ENCODE results near the gene PCARE. TPM values are rescaled to one million over a fixed set of nuclear protein-coding genes. Genes with fewer than 3 reads are reported as not detected.
"Not testable (repeated sequence)": the region's sequence is repeated elsewhere in the genome, so short reads cannot be mapped to it uniquely, and the experiment has no call there.

The PCARE gene
- total RNA-seq, 1 experiment from 2014 or later, result not detected

DNA sequence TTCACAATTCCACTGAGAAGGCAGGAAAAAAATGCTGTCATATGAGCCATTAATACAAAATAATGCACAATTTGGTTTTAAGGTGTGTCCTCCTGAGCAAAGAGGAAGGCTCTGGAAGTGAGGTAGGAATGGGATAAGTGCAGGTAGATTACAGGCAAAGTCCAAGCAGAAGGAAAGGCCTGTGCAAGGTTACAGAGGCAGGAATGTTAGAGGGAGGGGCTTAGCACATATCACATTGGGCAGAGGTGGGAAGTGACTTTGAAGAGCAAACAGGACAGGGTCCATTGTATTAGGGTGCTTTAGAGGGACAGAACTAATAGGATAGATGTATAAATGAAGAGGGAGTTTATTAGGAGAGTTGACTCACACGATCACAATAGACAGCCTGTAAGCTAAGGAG, 26.2 kb upstream of the PCARE start:
- no peak for DNase-seq (ENCODE audit: extremely low read depth, low read depth)

- no peak for DNase-seq (ENCODE audit: extremely low read depth, low read depth)
Observed at GRCh38 chr2:29097569-29097968, 23.2 kb upstream of the PCARE start.

- DNase-seq (ENCODE audit: extremely low read depth, low read depth), result no peak
Observed at GRCh38 chr2:29096969-29097368, 22.6 kb upstream of the PCARE start.

DNA sequence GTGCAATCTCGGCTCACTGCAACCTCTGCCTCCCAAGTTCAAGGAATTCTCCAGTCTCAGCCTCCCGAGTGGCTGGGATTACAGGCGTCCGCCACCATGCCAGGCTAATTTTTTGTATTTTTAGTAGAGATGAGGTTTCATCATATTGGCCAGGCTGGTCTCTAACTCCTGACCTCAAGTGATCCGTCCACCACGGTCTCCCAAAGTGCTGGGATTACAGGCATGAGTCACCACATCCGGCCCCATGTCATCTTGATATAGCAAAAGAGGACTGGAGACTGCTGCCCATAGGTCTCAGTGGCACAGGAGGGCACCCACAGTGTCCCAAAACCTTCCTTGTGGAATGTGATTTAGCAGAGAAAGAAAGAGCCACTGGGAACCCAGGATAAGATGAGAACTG, 16.0 kb upstream of the PCARE start:
- DNase-seq (ENCODE audit: extremely low read depth, low read depth), result not testable (repeated sequence)

- no peak for DNase-seq (ENCODE audit: extremely low read depth, low read depth)
Observed at GRCh38 chr2:29084554-29084953, 10.2 kb upstream of the PCARE start.

GRCh38 chr2:29082804-29083495, 8.6 kb upstream of the PCARE start:
- DNase-seq (ENCODE audit: extremely low read depth, low read depth), result no peak

DNA sequence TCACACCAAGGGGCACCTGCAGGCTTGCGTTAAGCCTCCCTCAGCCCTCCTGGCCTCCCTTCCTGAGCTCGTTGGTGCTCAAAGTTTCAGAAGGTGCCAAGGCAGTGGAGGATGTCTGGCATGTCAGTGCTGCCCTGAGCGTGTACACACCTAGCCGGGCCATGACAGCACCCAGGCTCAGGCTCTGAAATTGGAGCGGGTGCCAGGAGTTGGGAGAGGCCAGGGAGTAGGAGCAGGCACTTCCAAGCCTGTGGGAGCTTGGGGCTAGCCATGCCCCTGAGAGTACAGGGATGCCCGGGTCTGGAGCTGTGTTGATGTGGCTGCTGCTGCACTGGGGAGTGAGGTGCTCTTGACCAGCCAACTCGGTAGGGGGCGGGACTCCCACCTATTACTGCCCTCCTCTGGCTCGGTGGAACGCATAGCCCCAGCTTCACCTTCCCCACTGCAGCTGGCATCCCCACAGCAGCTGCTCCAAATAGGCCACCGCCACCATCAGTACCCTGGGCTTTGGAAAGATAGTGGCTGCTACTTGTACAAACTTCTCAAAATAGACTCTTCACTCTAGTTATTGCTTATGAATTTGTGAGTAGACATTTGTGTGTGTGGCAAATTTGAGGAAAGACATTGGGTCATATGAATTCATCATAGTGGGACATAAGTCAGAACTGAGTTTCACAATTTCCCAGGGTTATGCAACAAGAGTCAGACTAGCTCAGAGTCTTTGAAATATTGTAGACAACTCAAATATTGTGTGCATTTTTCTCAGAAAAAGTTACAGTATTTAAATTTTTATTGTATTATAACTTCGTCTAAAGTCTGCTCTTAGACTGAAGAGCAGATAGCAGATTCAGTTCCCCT, 6.8 kb upstream of the PCARE start:
- DNase-seq (ENCODE audit: extremely low read depth, low read depth), result no peak

DNA sequence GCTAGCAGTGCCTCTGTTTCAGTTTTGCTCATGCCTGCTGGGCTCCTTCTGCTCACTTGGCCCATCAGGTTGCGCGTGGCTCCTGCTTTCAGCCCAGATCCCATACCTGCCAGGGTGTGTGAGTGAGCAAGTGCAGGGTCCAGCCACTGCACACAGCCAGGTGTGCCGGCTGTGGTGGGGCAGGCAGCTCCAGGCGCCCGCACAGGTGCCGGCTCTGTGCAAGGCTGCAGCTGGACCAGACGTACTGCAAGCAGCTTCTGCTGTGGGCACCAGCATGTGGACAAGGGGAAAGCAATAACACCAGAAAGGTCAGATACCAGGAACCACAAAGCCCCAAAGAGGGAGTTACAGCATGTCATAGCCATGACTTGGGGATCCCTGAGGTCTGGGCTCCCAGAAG, 5.6 kb upstream of the PCARE start:
- DNase-seq (ENCODE audit: extremely low read depth, low read depth), result no peak

- no peak for DNase-seq (ENCODE audit: extremely low read depth, low read depth)
Observed at GRCh38 chr2:29075894-29076705, 1.8 kb upstream of the PCARE start.

- DNase-seq (ENCODE audit: extremely low read depth, low read depth), result no peak
Observed at GRCh38 chr2:29073933-29074332, 390 bp downstream of the PCARE start.

- no peak for DNase-seq (ENCODE audit: extremely low read depth, low read depth)
Observed at GRCh38 chr2:29072971-29073725, 1.2 kb downstream of the PCARE start.

DNA sequence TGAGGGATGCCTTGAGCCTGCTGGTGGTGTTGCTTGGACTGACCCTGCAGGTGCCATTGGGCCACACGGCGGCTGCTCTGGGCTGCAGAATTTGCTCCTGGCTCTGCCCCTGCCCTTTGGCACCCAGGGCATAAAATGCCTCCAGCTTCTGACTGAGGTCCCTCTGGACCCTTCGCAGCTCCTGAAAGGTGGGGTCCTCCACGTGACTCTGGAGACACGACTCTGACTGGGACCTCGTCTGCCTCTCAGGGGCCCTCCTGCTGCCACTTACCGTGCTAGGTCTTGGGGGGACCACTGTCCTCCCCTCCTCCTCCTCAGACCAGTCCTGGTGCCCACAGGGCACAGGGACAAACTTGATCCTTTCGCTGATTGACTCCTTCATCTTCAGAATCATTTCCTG, 2.1 kb downstream of the PCARE start:
- DNase-seq (ENCODE audit: extremely low read depth, low read depth), result no peak

DNA sequence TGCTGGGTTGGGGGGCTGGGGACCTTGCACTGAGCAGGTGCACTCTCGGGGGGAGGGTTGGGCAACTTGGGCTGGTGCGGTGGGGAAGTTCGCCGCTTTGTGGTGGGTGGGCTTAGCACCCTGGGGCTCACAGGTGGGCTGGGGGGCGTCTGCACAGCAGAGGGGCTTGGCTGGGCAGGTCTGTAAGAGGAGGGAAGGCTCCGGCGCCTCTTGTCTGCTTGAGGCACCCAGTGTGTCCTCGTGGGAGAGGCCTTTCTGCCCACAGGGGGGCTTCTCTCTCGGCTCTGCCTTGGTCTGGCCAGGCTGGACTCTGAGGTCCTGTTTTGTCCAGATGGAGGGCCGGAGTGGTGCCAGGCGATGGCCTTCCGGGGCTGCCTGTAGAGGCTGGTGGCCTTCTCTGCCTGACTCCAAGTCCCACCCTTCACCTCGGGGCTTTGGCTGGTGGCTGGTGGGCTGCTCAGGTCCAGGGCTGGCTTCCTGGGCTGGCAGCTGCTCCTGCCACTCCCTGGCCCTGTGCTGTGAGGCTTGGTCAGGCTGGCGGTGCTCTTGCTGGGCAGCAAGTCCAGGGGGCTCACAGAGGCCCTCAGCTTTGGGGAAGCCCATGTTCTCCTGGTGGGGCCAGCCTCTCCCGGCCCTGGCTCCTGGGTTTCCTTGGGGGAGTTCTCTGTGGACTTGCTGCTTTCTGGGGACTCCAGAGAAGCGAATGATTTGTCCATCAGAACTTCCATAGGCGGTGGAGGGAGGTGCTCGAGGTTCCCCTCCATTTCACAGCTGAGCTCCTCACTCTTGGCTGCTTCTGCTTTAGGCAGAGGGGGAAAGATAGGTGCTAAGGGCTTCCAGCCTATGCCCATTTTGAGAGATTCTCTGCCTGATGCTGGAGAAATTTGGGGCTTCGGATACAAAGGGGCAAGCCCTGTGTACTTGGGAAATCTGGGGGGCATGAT, 3.0 kb downstream of the PCARE start:
- DNase-seq (ENCODE audit: extremely low read depth, low read depth), result no peak

GRCh38 chr2:29070526-29070925, 3.8 kb downstream of the PCARE start:
- no peak for DNase-seq (ENCODE audit: extremely low read depth, low read depth)

GRCh38 chr2:29068513-29068912, 5.8 kb downstream of the PCARE start:
- no peak for DNase-seq (ENCODE audit: extremely low read depth, low read depth)

DNA sequence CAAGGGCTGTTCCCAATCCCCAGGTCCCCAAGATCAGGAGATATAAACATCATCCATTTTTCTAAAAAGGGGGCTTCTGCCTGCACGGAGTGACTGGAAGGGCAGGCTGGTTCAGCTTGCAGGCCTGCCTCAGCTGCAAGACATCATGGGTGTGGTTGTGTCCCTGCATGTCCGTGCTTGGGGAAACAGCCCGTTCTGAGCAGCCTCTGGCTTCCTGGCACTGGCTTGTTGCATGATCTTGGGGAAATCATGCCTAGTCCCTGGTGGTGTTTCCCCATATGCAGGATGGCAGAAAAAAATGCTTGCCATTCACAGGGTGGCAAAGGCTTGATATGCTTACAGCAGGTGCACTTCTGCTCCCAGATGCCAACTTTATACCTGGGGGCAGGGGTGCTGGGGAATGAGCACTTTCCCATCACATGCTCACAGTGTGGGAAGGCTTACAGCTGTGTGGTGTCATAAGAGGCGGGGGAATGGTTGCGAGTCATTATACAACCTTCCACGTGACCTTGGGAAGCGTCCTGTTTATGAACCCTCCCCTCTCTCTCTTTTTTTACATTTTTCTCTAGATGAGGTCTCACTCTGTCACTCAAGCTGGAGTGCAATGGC, 7.2 kb downstream of the PCARE start:
- no peak for DNase-seq (ENCODE audit: extremely low read depth, low read depth)

- DNase-seq (ENCODE audit: extremely low read depth, low read depth), result no peak
Observed at GRCh38 chr2:29066271-29066860, 8.0 kb downstream of the PCARE start.

GRCh38 chr2:29065068-29065811, 9.1 kb downstream of the PCARE start:
- DNase-seq (ENCODE audit: extremely low read depth, low read depth), result no peak
